DND-41 (cell line): ENCODE results near the gene RAPSN.

ENCODE experiments used
- ATAC-seq: fragments of 200-7000 bp; cut with Tn5 transposase; 3 replicates; pipeline ENCODE4 v1.9.1; 2021; ENCODE audit warnings: low read depth; ENCODE audit not compliant: insufficient read depth
- DNase-seq: peaks from one replicate; pipeline ENCODE4 v3.0.0-alpha.2; 2020
- H2AFZ ChIP-seq: 2 replicates; pipeline ENCODE4 v1.6.0; 2012; ENCODE audit warnings: low read depth, low read length
- H3K27ac ChIP-seq: 2 replicates; pipeline ENCODE4 v1.5.1; 2012; ENCODE audit warnings: low read length, inconsistent platforms
- H3K27me3 ChIP-seq: fragments of 200-600 bp; sonication (generic); 2 replicates; pipeline ENCODE4 v1.6.0; 2012; ENCODE audit warnings: low read length, mild to moderate bottlenecking, inconsistent platforms; ENCODE audit not compliant: insufficient read depth, poor library complexity
- H3K36me3 ChIP-seq: 2 replicates; pipeline ENCODE4 v1.5.1; 2012; ENCODE audit warnings: low read length, inconsistent platforms; ENCODE audit not compliant: insufficient read depth
- H3K4me1 ChIP-seq: 2 replicates; pipeline ENCODE4 v1.5.1; 2012; ENCODE audit warnings: mild to moderate bottlenecking, low read length; ENCODE audit not compliant: insufficient read depth
- H3K4me2 ChIP-seq: 2 replicates; pipeline ENCODE4 v1.6.0; 2012; ENCODE audit warnings: mild to moderate bottlenecking, moderate library complexity, low read length, inconsistent platforms; ENCODE audit not compliant: insufficient read depth
- H3K4me3 ChIP-seq, 2 experiments: fragments of 200-600 bp in 1 of 2; shearing (Covaris generic) in 1 of 2; 2 replicates each; pipeline ENCODE4 v1.5.1; 2012 to 2016; ENCODE audit warnings: inconsistent platforms in 2 of 2, low read length in 2 of 2, mild to moderate bottlenecking in 2 of 2, low read depth in 1 of 2, moderate library complexity in 1 of 2
- H3K79me2 ChIP-seq: 2 replicates; pipeline ENCODE4 v1.6.0; 2012; ENCODE audit warnings: low read length, inconsistent platforms; ENCODE audit not compliant: insufficient read depth
- H3K9ac ChIP-seq: 2 replicates; pipeline ENCODE4 v1.6.0; 2012; ENCODE audit warnings: low read depth, mild to moderate bottlenecking, inconsistent platforms, low read length, moderate library complexity
- H3K9me3 ChIP-seq: 2 replicates; pipeline ENCODE4 v1.5.1; 2012; ENCODE audit warnings: low read length, moderate library complexity, mild to moderate bottlenecking, inconsistent platforms; ENCODE audit not compliant: insufficient read depth, severe bottlenecking
- H4K20me1 ChIP-seq: 2 replicates; pipeline ENCODE4 v1.6.0; 2012; ENCODE audit warnings: low read length; ENCODE audit not compliant: insufficient read depth
- EZH2 ChIP-seq: IDR thresholded peaks from 3 replicates; pipeline ENCODE4 v1.6.1; 2012; ENCODE audit warnings: borderline replicate concordance, low read depth, mild to moderate bottlenecking, moderate library complexity, low read length, inconsistent platforms; ENCODE audit not compliant: severe bottlenecking
- TF ChIP-seq, protein P1 (sequence below): IDR thresholded peaks from 2 replicates; pipeline ENCODE4 v1.5.1; 2012; ENCODE audit warnings: borderline replicate concordance, low read length, moderate library complexity, mild to moderate bottlenecking; ENCODE audit not compliant: poor library complexity, severe bottlenecking; ENCODE audit errors: extremely low read depth

Gene RAPSN

DNA sequence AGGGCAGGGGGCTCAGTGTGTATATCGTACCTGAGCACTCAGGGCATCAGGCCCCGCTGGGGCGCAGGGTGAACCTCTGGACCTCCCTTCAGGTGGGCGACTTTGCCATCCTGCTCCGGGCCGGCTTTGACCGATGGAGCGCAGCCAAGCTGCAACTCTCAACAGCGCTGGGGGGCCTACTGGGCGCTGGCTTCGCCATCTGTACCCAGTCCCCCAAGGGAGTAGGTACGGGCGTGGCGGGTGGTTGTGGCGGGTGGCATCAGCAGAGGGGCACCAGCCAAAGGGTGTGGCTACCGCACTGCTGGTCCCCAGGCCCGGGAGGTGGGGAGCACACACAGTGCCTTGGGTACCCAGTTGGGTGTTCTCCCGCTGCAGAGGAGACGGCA, 34.3 kb downstream of the RAPSN start:
- TF ChIP-seq, protein P1, sequence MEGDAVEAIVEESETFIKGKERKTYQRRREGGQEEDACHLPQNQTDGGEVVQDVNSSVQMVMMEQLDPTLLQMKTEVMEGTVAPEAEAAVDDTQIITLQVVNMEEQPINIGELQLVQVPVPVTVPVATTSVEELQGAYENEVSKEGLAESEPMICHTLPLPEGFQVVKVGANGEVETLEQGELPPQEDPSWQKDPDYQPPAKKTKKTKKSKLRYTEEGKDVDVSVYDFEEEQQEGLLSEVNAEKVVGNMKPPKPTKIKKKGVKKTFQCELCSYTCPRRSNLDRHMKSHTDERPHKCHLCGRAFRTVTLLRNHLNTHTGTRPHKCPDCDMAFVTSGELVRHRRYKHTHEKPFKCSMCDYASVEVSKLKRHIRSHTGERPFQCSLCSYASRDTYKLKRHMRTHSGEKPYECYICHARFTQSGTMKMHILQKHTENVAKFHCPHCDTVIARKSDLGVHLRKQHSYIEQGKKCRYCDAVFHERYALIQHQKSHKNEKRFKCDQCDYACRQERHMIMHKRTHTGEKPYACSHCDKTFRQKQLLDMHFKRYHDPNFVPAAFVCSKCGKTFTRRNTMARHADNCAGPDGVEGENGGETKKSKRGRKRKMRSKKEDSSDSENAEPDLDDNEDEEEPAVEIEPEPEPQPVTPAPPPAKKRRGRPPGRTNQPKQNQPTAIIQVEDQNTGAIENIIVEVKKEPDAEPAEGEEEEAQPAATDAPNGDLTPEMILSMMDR = no peak
- no peak for TF ChIP-seq EZH2
- H2AFZ ChIP-seq = no peak overlapping the region
- H3K79me2 ChIP-seq = no peaks in the 10 kb centered on the region
- H3K27ac ChIP-seq = no peak overlapping the region
- H4K20me1 ChIP-seq = no peaks in the 10 kb centered on the region; the same call in 1 of the 2 replicates
- no peak overlapping the region for H3K4me2 ChIP-seq
- H3K4me3 ChIP-seq = no peak overlapping the region
- peaks cover 7% of the 10 kb centered on the region for H3K4me1 ChIP-seq
- H3K9me3 ChIP-seq = no peaks in the 10 kb centered on the region
- H3K9ac ChIP-seq = no peak overlapping the region
- H3K27me3 ChIP-seq = no peaks in the 10 kb centered on the region
- no peak for ATAC-seq
- no peak for DNase-seq
- H3K36me3 ChIP-seq = peaks cover 64% of the 10 kb centered on the region

DNA sequence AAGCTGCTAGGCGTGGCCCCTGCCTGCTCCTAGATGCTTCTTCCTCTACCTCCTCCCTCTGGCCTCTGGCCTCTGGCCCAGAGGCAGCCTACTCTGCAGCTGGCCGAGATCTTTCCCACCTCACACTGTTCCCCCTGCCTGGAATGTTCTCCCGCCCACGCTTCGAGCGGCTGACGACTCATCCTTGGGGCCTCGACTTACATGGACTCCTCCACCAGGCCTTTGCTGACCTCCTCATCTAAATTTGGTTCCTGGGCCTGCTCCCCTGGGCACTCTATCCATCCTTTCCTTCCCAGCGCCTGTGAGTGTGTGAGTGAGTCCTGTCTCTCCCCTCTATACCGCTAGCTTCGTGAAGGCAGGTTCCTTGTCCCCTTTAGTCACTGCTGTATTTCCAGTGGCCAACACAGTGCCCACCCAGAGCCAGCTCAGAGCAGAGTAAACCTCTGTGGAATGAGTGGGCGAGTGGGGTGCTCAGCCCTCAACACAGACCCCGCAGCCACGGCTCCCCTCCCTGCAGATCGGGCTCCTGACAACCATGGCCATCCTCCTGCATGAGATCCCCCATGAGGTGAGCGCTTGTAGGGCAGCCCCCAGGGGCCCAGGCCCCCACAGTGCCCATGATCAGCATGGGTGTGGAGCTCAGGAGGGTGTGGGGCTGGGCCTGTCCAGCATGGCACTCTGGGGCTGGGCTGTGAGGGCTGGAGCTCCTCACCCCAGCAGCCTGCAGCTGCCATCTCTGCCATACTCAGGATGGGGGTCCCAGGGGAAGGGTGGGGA, 34.8 kb downstream of the RAPSN start:
- no peaks in the 10 kb centered on the region for H3K9me3 ChIP-seq
- ATAC-seq (no peak), DNase-seq (no peak)
- no peak overlapping the region for H3K27ac ChIP-seq
- H3K27me3 ChIP-seq = no peaks in the 10 kb centered on the region
- H4K20me1 ChIP-seq = no peaks in the 10 kb centered on the region; the same call in 1 of the 2 replicates
- H3K4me2 ChIP-seq = no peak overlapping the region
- TF ChIP-seq, protein P1 = no peak
- no peak for TF ChIP-seq EZH2
- H3K36me3 ChIP-seq = peaks cover 61% of the 10 kb centered on the region
- no peak overlapping the region for H3K4me3 ChIP-seq
- H3K79me2 ChIP-seq = peaks cover under 1% of the 10 kb centered on the region; the same call in 1 of the 2 replicates
- H3K9ac ChIP-seq = no peak overlapping the region
- peaks cover 13% of the 10 kb centered on the region for H3K4me1 ChIP-seq
- no peak overlapping the region for H2AFZ ChIP-seq

DNA sequence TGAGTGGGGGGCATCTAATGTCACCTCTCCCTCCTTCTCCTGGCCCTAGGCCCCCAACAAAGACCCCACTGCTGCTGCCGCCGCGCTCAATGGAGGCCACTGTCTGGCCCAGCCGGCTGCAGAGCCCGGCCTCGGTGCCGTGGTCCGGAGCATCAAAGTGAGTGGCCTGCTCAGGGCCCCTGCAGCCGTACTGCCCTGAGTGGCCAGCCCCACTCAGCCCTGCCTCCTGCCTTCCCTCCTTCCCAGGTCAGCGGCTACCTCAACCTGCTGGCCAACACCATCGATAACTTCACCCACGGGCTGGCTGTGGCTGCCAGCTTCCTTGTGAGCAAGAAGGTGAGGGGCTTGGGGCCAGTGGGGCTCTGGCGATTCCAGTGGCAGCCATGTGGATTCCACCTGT, 35.6 kb downstream of the RAPSN start:
- no peak overlapping the region for H3K4me2 ChIP-seq
- H3K27ac ChIP-seq = no peak overlapping the region
- no peaks in the 10 kb centered on the region for H3K27me3 ChIP-seq
- peaks cover 6% of the 10 kb centered on the region; the same call in 1 of the 2 replicates for H3K79me2 ChIP-seq
- no peaks in the 10 kb centered on the region for H3K9me3 ChIP-seq
- TF ChIP-seq EZH2 = no peak
- TF ChIP-seq, protein P1 = no peak
- ATAC-seq = no peak
- no peak overlapping the region for H3K4me3 ChIP-seq
- peaks cover 18% of the 10 kb centered on the region for H3K4me1 ChIP-seq
- H2AFZ ChIP-seq = no peak overlapping the region
- DNase-seq = no peak
- H4K20me1 ChIP-seq = no peaks in the 10 kb centered on the region; the same call in 1 of the 2 replicates
- H3K36me3 ChIP-seq = peaks cover 53% of the 10 kb centered on the region
- H3K9ac ChIP-seq = no peak overlapping the region
